Measurements from ENCODE around the gene UBE2S. TPM values are rescaled to one million over a fixed set of nuclear protein-coding genes. Genes with fewer than 3 reads are reported as not detected.

UBE2S gene
- total and polyA plus RNA-seq, 10 of the 15 experiments (the other 5 are each of a cell fraction or from before 2014, with no cell fraction given) = 2.3 to 640 (median 127) TPM

DNA sequence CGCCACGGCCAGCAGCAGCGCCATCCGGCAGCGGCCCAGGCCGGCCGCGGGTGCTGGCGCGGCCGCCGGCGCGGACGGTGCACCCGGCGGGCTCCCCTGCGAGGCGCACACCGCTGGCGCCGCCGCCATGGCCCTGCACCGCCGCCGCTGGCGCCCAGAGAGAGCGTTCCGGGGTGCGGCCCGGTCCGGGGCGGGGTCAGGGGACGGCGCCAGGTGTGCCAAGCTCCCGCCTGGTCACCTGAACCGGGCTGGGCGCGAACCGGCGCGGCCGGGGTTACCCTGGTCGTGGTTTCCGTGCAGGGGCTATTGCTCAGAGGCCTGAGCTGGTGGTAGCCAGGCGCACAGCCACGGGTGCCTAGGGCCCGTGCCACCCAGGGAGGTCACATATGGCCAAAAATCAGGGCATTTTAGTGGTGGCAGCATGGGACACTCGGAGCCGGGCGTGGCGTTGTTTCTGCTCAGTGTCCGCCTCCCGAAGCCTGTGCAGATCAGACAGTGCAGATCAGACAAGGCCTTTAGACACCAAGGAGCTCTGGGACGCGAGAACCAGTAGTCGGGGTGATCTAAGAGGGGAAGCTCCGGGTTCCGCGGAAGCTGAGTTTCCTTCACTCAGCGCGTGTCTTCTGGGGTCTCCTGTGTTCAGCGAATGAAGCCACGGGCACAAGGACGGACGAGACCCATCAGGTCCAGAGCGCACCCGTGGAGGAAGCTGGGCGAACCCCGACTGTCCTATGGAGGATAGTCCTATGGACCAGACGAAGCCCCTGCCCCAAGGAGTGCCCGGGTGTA lies 23.3 kb downstream of the UBE2S start, which contains the start of gene TMEM238 (continued):
- 0 out of 2 replicates have a peak, but pooled peaks have one; percentile 47 for TF ChIP-seq NR2F1 (conservative IDR thresholded peaks at IDR 0.05)
- TF ChIP-seq ZNF217 (IDR thresholded peaks at IDR 0.05) = peak; percentile 55; the same call in 1 of the 2 replicates
- TF ChIP-seq USF1 (IDR thresholded peaks at IDR 0.05; ENCODE audit: borderline replicate concordance, extremely low read length, insufficient read depth, low read depth, low read length) = no peak
- TF ChIP-seq, protein P1, sequence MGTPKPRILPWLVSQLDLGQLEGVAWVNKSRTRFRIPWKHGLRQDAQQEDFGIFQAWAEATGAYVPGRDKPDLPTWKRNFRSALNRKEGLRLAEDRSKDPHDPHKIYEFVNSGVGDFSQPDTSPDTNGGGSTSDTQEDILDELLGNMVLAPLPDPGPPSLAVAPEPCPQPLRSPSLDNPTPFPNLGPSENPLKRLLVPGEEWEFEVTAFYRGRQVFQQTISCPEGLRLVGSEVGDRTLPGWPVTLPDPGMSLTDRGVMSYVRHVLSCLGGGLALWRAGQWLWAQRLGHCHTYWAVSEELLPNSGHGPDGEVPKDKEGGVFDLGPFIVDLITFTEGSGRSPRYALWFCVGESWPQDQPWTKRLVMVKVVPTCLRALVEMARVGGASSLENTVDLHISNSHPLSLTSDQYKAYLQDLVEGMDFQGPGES (IDR thresholded peaks at IDR 0.05) = no peak
- no peak for TF ChIP-seq IRF4 (IDR thresholded peaks at IDR 0.05; ENCODE audit: low read depth, low read length)
- no peak for TF ChIP-seq KAT2A (conservative IDR thresholded peaks at IDR 0.05; ENCODE audit: control insufficient read depth, low read depth, low read length)
- TF ChIP-seq EP300 (IDR thresholded peaks at IDR 0.05; ENCODE audit: borderline replicate concordance in 1 of 2, control insufficient read depth in 1 of 2, low read depth in 2 of 2, low read length in 2 of 2) = no peak
- no peak for TF ChIP-seq ZNF24 (IDR thresholded peaks at IDR 0.05)
- TF ChIP-seq SIN3A (IDR thresholded peaks at IDR 0.05; ENCODE audit: low read depth, low read length) = 0 out of 2 replicates have a peak, but pooled peaks have one; percentile 3
- no peak for TF ChIP-seq ATF3 (IDR thresholded peaks at IDR 0.05; ENCODE audit: borderline replicate concordance, extremely low read depth, low read depth, low read length)
- TF ChIP-seq, protein P2, sequence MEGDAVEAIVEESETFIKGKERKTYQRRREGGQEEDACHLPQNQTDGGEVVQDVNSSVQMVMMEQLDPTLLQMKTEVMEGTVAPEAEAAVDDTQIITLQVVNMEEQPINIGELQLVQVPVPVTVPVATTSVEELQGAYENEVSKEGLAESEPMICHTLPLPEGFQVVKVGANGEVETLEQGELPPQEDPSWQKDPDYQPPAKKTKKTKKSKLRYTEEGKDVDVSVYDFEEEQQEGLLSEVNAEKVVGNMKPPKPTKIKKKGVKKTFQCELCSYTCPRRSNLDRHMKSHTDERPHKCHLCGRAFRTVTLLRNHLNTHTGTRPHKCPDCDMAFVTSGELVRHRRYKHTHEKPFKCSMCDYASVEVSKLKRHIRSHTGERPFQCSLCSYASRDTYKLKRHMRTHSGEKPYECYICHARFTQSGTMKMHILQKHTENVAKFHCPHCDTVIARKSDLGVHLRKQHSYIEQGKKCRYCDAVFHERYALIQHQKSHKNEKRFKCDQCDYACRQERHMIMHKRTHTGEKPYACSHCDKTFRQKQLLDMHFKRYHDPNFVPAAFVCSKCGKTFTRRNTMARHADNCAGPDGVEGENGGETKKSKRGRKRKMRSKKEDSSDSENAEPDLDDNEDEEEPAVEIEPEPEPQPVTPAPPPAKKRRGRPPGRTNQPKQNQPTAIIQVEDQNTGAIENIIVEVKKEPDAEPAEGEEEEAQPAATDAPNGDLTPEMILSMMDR (IDR thresholded peaks at IDR 0.05 in 2 of 3, conservative IDR thresholded peaks at IDR 0.05 in 1 of 3; ENCODE audit: control insufficient read depth in 2 of 3, extremely low read depth in 1 of 3, insufficient read depth in 1 of 3, low read depth in 3 of 3, low read length in 3 of 3) = no peak
- TF ChIP-seq FOXK2 (IDR thresholded peaks at IDR 0.05) = no peak
- no peak for TF ChIP-seq RCOR1 (conservative IDR thresholded peaks at IDR 0.05; ENCODE audit: low read depth, low read length)
- 0 out of 2 replicates have a peak, but pooled peaks have one; percentile 74 for TF ChIP-seq RB1 (IDR thresholded peaks at IDR 0.05; ENCODE audit: borderline replicate concordance)
- TF ChIP-seq EED (IDR thresholded peaks at IDR 0.05; ENCODE audit: low read depth) = no peak
- no peak for TF ChIP-seq SMARCA5 (IDR thresholded peaks at IDR 0.05)
- no peak for TF ChIP-seq RUNX3 (IDR thresholded peaks at IDR 0.05; ENCODE audit: low read length)
- TF ChIP-seq BRCA1 (IDR thresholded peaks at IDR 0.05; ENCODE audit: low read depth, low read length) = no peak
- peak; percentile 70 for TF ChIP-seq YY1 (IDR thresholded peaks at IDR 0.05; ENCODE audit: low read depth, low read length)
- peak; percentile 70 for TF ChIP-seq HDAC6 (IDR thresholded peaks at IDR 0.05; ENCODE audit: unreplicated experiment)
- TF ChIP-seq YBX1 (IDR thresholded peaks at IDR 0.05) = no peak
- TF ChIP-seq, protein P3, sequence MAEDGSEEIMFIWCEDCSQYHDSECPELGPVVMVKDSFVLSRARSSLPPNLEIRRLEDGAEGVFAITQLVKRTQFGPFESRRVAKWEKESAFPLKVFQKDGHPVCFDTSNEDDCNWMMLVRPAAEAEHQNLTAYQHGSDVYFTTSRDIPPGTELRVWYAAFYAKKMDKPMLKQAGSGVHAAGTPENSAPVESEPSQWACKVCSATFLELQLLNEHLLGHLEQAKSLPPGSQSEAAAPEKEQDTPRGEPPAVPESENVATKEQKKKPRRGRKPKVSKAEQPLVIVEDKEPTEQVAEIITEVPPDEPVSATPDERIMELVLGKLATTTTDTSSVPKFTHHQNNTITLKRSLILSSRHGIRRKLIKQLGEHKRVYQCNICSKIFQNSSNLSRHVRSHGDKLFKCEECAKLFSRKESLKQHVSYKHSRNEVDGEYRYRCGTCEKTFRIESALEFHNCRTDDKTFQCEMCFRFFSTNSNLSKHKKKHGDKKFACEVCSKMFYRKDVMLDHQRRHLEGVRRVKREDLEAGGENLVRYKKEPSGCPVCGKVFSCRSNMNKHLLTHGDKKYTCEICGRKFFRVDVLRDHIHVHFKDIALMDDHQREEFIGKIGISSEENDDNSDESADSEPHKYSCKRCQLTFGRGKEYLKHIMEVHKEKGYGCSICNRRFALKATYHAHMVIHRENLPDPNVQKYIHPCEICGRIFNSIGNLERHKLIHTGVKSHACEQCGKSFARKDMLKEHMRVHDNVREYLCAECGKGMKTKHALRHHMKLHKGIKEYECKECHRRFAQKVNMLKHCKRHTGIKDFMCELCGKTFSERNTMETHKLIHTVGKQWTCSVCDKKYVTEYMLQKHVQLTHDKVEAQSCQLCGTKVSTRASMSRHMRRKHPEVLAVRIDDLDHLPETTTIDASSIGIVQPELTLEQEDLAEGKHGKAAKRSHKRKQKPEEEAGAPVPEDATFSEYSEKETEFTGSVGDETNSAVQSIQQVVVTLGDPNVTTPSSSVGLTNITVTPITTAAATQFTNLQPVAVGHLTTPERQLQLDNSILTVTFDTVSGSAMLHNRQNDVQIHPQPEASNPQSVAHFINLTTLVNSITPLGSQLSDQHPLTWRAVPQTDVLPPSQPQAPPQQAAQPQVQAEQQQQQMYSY (CRISPR knock-in tag; IDR thresholded peaks at IDR 0.05) = no peak
